Esophagus (tissue), 2 donors: ENCODE data around the gene TCEAL3. TPM values are rescaled to one million over a fixed set of nuclear protein-coding genes. Genes with fewer than 3 reads are reported as not detected.

ENCODE experiments used
- H3K27ac ChIP-seq, 2 donors: one replicate each; pipeline ENCODE4 v1.5.1; 2013; ENCODE audit warnings: low read depth in 2 of 2, mild to moderate bottlenecking in 2 of 2, inconsistent platforms in 1 of 2, low read length in 1 of 2, moderate library complexity in 1 of 2
- H3K27me3 ChIP-seq, 2 donors: one replicate each; pipeline ENCODE4 v1.6.1; 2013; ENCODE audit warnings: low read length in 2 of 2, control low read depth in 1 of 2, mild to moderate bottlenecking in 1 of 2; ENCODE audit not compliant: insufficient read depth in 2 of 2, control insufficient read depth in 1 of 2
- H3K36me3 ChIP-seq, 2 donors: one replicate each; pipeline ENCODE4 v1.6.1; 2013; ENCODE audit warnings: low read length in 1 of 2; ENCODE audit not compliant: control insufficient read depth in 2 of 2, insufficient read depth in 2 of 2
- H3K4me1 ChIP-seq, 2 donors: one replicate each; pipeline ENCODE4 v1.6.1; 2013; ENCODE audit warnings: low read length in 1 of 2; ENCODE audit not compliant: control insufficient read depth in 2 of 2, insufficient read depth in 2 of 2
- H3K4me3 ChIP-seq, 2 donors: one replicate each; pipeline ENCODE4 v1.5.1; 2013; ENCODE audit warnings: low read length in 2 of 2, mild to moderate bottlenecking in 2 of 2, low read depth in 1 of 2, moderate library complexity in 1 of 2
- H3K9me3 ChIP-seq, 2 donors: one replicate each; pipeline ENCODE4 v1.6.1; 2013; ENCODE audit warnings: mild to moderate bottlenecking in 2 of 2, low read depth in 1 of 2, low read length in 1 of 2, moderate library complexity in 1 of 2; ENCODE audit not compliant: control insufficient read depth in 2 of 2, insufficient read depth in 1 of 2
- WGBS, 2 donors: extraction: QIAGEN DNeasy Blood & Tissue Kit; methylation state at CpG; one replicate each; pipeline ENCODE4 v1.1.7; 2013; 5-methylcytosine and 5-hydroxymethylcytosine counted together
- polyA plus RNA-seq, 2 donors: library from polyadenylated mRNA; stranded (reverse); fragments of 200-250 nt; gene quantifications; one replicate each; pipeline ENCODE4 v1.2.3, GENCODE V29; 2013
- donor health status: healthy with polysubstance abuse.
- donor health status: Bipolar disorder and iron deficiency.

The TCEAL3 gene
- polyA plus RNA-seq, 2 donors: 9.5 to 19.7 TPM

GRCh38 chrX:103615781-103616371, 8.1 kb downstream of the TCEAL3 start:
- H3K4me3 ChIP-seq: no peak overlapping the region
- no peaks in the 10 kb centered on the region for H3K36me3 ChIP-seq

GRCh38 chrX:103616676-103617186, 9.0 kb downstream of the TCEAL3 start:
- 25 to 42% methylated on average over 1 of the region's 1 CpG for WGBS, 2 donors
- Histone ChIP-seq H3K4me3 (no peak overlapping the region), H3K9me3 (no peaks in the 10 kb centered on the region)

More at GRCh38 chrX:103615781-103616371, 8.1 kb downstream of the TCEAL3 start:
- H3K27me3 ChIP-seq: no peaks in the 10 kb centered on the region
- H3K9me3 ChIP-seq: no peaks in the 10 kb centered on the region
- no peaks in the 10 kb centered on the region for H3K4me1 ChIP-seq
- no peak overlapping the region for H3K27ac ChIP-seq

GRCh38 chrX:103624111-103624510, 16.3 kb downstream of the TCEAL3 start:
- peak overlapping the region in 1 of 2 donors; percentile 0 for H3K27ac ChIP-seq
- H3K36me3 ChIP-seq: no peaks in the 10 kb centered on the region
- H3K9me3 ChIP-seq: no peaks in the 10 kb centered on the region
- H3K4me1 ChIP-seq: no peaks in the 10 kb centered on the region
- WGBS, 2 donors: 70 to 82% methylated on average over 4 of the region's 4 CpGs
- no peaks in the 10 kb centered on the region for H3K27me3 ChIP-seq
- H3K4me3 ChIP-seq: no peak overlapping the region

More at GRCh38 chrX:103616676-103617186, 9.0 kb downstream of the TCEAL3 start:
- H3K27ac ChIP-seq: no peak overlapping the region
- no peaks in the 10 kb centered on the region for H3K36me3 ChIP-seq
- no peaks in the 10 kb centered on the region for H3K27me3 ChIP-seq
- H3K4me1 ChIP-seq: no peaks in the 10 kb centered on the region

- H3K4me3 ChIP-seq: no peak overlapping the region
- H3K9me3 ChIP-seq: no peaks in the 10 kb centered on the region
- H3K4me1 ChIP-seq: no peaks in the 10 kb centered on the region
- H3K27me3 ChIP-seq: no peaks in the 10 kb centered on the region
- no peaks in the 10 kb centered on the region for H3K36me3 ChIP-seq
- no peak overlapping the region for H3K27ac ChIP-seq
Observed at GRCh38 chrX:103626855-103627254, 19.1 kb downstream of the TCEAL3 start.

- Histone ChIP-seq H3K27me3 (no peaks in the 10 kb centered on the region), H3K27ac (peak within 1 kb of the TSS; percentile 83 to 86), H3K4me3 (peak within 1 kb of the TSS; percentile 60 to 67), H3K9me3 (no peaks in the 10 kb centered on the region), H3K4me1 (no peaks in the 10 kb centered on the region), H3K36me3 (no peaks in the 10 kb centered on the region)
- WGBS, 2 donors: 2 to 20% methylated on average over 32 of the region's 32 CpGs
Observed at GRCh38 chrX:103628386-103629317, 20.9 kb downstream of the TCEAL3 start, which contains the start of gene TCEAL1. TCEAL1 (plus strand) TSS chrX:103628975; CDS start chrX:103629917, 942 bp downstream.

- H3K4me3 ChIP-seq: peak overlapping the region; percentile 60 to 67
- no peaks in the 10 kb centered on the region for H3K36me3 ChIP-seq
- H3K27ac ChIP-seq: peak overlapping the region; percentile 83 to 86
- H3K27me3 ChIP-seq: no peaks in the 10 kb centered on the region
- no peaks in the 10 kb centered on the region for H3K4me1 ChIP-seq
- 2 to 22% methylated on average over 48 of the region's 49 CpGs for WGBS, 2 donors
- no peaks in the 10 kb centered on the region for H3K9me3 ChIP-seq
Observed at GRCh38 chrX:103629318-103630170, 21.8 kb downstream of the TCEAL3 start.

GRCh38 chrX:103630171-103630511, 22.4 kb downstream of the TCEAL3 start:
- Histone ChIP-seq H3K27ac (peak overlapping the region; percentile 83 to 86), H3K4me1 (no peaks in the 10 kb centered on the region), H3K9me3 (no peaks in the 10 kb centered on the region), H3K27me3 (no peaks in the 10 kb centered on the region), H3K36me3 (no peaks in the 10 kb centered on the region), H3K4me3 (peak overlapping the region; percentile 60 to 67)
- WGBS, 2 donors: 8 to 35% methylated on average over 6 of the region's 6 CpGs

GRCh38 chrX:103631145-103631544, 23.4 kb downstream of the TCEAL3 start:
- Histone ChIP-seq H3K36me3 (no peaks in the 10 kb centered on the region), H3K27me3 (no peaks in the 10 kb centered on the region), H3K4me1 (no peaks in the 10 kb centered on the region), H3K4me3 (no peak overlapping the region), H3K27ac (no peak overlapping the region), H3K9me3 (no peaks in the 10 kb centered on the region)
- 86 to 87% methylated on average over 5 of the region's 5 CpGs for WGBS, 2 donors

GRCh38 chrX:103635436-103635835, 27.7 kb downstream of the TCEAL3 start:
- no peaks in the 10 kb centered on the region for H3K9me3 ChIP-seq
- H3K4me3 ChIP-seq: no peak overlapping the region
- no peaks in the 10 kb centered on the region for H3K27me3 ChIP-seq
- H3K4me1 ChIP-seq: no peaks in the 10 kb centered on the region
- no peak overlapping the region for H3K27ac ChIP-seq
- 58 to 84% methylated on average over 2 of the region's 2 CpGs for WGBS, 2 donors
- no peaks in the 10 kb centered on the region for H3K36me3 ChIP-seq
